Neural crest cell (in vitro differentiated cells): ENCODE results near the gene PLPP1. TPM values are rescaled to one million over a fixed set of nuclear protein-coding genes. Genes with fewer than 3 reads are reported as not detected.
"Not testable (repeated sequence)": the region's sequence is repeated elsewhere in the genome, so short reads cannot be mapped to it uniquely, and the experiment has no call there.

ENCODE experiments used
- DNase-seq: peaks from one replicate; pipeline ENCODE4 v3.0.0; 2021; ENCODE audit warnings: low read depth, mixed read lengths, low spot score
- H3K27ac Mint-ChIP-seq: one replicate; pipeline ENCODE4 v1.8.0; 2021; ENCODE audit warnings: mild to moderate bottlenecking, mixed read lengths; ENCODE audit not compliant: unreplicated experiment
- H3K27me3 Mint-ChIP-seq: 2 replicates; pipeline ENCODE4 v1.8.0; 2021; ENCODE audit warnings: low read depth, mild to moderate bottlenecking, mixed read lengths
- H3K36me3 Mint-ChIP-seq: 2 replicates; pipeline ENCODE4 v1.8.0; 2021; ENCODE audit warnings: low read depth, mild to moderate bottlenecking, mixed read lengths
- H3K4me1 Mint-ChIP-seq: 2 replicates; pipeline ENCODE4 v1.8.0; 2021; ENCODE audit warnings: mixed read lengths
- H3K4me3 Mint-ChIP-seq: one replicate; pipeline ENCODE4 v1.8.0; 2021; ENCODE audit warnings: mild to moderate bottlenecking, mixed read lengths
- H3K9me3 Mint-ChIP-seq: 2 replicates; pipeline ENCODE4 v1.8.0; 2021; ENCODE audit warnings: mixed read lengths
- CTCF ChIP-seq: fragments of 200-600 bp; sonication (generic); conservative IDR thresholded peaks from 2 replicates; pipeline ENCODE4 v1.5.0; 2021; ENCODE audit warnings: antibody characterized with exemption, mild to moderate bottlenecking
- total RNA-seq: library from RNA; stranded (reverse); gene quantifications from 2 replicates; pipeline ENCODE4 v1.2.1, GENCODE V29; 2021

The PLPP1 gene
- total RNA-seq, 1 donor from 2014 or later: 13.2 TPM

DNA sequence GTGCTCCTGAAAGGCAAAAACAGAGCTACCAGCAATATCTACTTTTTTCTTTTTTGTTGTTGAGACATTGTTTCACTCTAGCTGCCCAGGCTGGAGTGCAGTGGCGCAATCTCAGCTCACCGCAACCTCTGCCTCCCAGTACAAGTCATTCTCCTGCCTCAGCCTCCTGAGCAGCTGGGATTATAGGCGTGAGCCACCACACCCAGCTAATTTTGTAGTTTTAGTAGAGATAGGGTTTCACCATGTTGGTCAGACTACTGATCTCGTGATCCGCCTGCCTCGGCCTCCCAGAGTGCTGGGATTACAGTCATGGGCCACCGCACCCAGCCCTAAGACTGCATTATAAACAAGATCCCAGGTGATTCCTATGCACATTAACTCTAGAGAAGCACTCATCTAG lies 17.0 kb downstream of the PLPP1 start:
- H3K27ac Mint-ChIP-seq: no peak overlapping the region
- H3K4me3 Mint-ChIP-seq: no peak overlapping the region
- no peak for TF ChIP-seq CTCF
- peaks cover 6% of the 10 kb centered on the region for H3K4me1 Mint-ChIP-seq
- no peaks in the 10 kb centered on the region for H3K36me3 Mint-ChIP-seq
- H3K9me3 Mint-ChIP-seq: peaks cover 3% of the 10 kb centered on the region
- no peaks in the 10 kb centered on the region for H3K27me3 Mint-ChIP-seq
- no peak for DNase-seq

DNA sequence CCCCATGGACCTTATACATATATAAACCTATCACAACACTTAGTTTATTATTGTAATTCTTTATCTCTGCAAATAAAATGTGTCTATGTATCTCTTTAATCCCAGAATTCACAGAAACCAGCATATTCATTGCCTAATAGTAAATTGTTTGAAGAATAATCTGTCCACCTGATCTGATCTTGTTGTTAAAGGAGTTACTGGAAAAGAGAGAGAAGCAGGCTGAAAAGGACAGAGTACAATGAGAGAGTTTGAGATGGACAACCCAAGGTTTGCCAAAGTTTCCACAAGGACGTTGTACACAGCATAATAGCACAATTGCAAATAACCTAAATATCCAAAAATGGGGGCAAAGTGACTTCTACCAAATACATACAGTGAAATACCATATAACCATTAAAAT lies 23.8 kb downstream of the PLPP1 start:
- Mint-ChIP-seq H3K9me3 (peaks cover 3% of the 10 kb centered on the region), H3K4me1 (no peaks in the 10 kb centered on the region), H3K4me3 (no peak overlapping the region), H3K27me3 (no peaks in the 10 kb centered on the region), H3K36me3 (no peaks in the 10 kb centered on the region), H3K27ac (no peak overlapping the region)
- no peak for TF ChIP-seq CTCF
- DNase-seq: no peak

DNA sequence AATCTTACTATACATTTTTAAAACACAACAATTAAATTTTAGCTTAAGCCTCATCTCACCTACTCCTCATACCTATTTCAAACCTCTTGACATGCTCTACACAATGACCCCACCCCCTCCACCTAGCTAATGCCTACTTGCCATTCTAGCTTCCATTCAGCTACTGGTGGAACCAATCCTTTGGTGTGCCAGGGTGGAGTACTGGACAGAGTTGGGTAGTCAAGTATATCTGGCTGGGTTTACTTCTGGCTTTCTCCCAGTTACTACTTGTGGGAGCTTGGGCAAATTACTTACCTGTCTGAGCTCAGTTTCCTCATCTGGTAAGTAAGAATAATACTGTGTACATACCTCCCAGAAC lies 24.3 kb downstream of the PLPP1 start:
- no peak overlapping the region for H3K27ac Mint-ChIP-seq
- H3K4me1 Mint-ChIP-seq: no peaks in the 10 kb centered on the region
- DNase-seq: no peak
- no peaks in the 10 kb centered on the region for H3K27me3 Mint-ChIP-seq
- H3K4me3 Mint-ChIP-seq: no peak overlapping the region
- no peaks in the 10 kb centered on the region for H3K9me3 Mint-ChIP-seq
- no peak for TF ChIP-seq CTCF
- H3K36me3 Mint-ChIP-seq: no peaks in the 10 kb centered on the region

GRCh38 chr5:55509796-55510522 lies 24.8 kb downstream of the PLPP1 start:
- H3K27me3 Mint-ChIP-seq: no peaks in the 10 kb centered on the region
- H3K36me3 Mint-ChIP-seq: no peaks in the 10 kb centered on the region
- no peak overlapping the region for H3K27ac Mint-ChIP-seq
- no peaks in the 10 kb centered on the region for H3K9me3 Mint-ChIP-seq
- DNase-seq: no peak
- no peaks in the 10 kb centered on the region for H3K4me1 Mint-ChIP-seq
- no peak overlapping the region for H3K4me3 Mint-ChIP-seq
- no peak for TF ChIP-seq CTCF

- Mint-ChIP-seq H3K4me3 (no peak overlapping the region), H3K4me1 (no peaks in the 10 kb centered on the region), H3K27ac (no peak overlapping the region), H3K27me3 (no peaks in the 10 kb centered on the region), H3K36me3 (no peaks in the 10 kb centered on the region), H3K9me3 (no peaks in the 10 kb centered on the region)
- TF ChIP-seq CTCF: no peak
- DNase-seq: no peak
These were observed 25.7 kb downstream of the PLPP1 start for GRCh38 chr5:55509097-55509496.

GRCh38 chr5:55507574-55507973 lies 27.2 kb downstream of the PLPP1 start:
- no peak for DNase-seq
- Mint-ChIP-seq H3K36me3 (no peaks in the 10 kb centered on the region), H3K27ac (no peak overlapping the region), H3K4me3 (no peak overlapping the region), H3K27me3 (no peaks in the 10 kb centered on the region), H3K4me1 (peaks cover 8% of the 10 kb centered on the region), H3K9me3 (no peaks in the 10 kb centered on the region)
- no peak for TF ChIP-seq CTCF

GRCh38 chr5:55505711-55506110 lies 29.1 kb downstream of the PLPP1 start:
- H3K36me3 Mint-ChIP-seq, H3K4me3 Mint-ChIP-seq, H3K27me3 Mint-ChIP-seq, DNase-seq, H3K27ac Mint-ChIP-seq, H3K9me3 Mint-ChIP-seq: not testable (repeated sequence)
- peaks cover 16% of the 10 kb centered on the region for H3K4me1 Mint-ChIP-seq

DNA sequence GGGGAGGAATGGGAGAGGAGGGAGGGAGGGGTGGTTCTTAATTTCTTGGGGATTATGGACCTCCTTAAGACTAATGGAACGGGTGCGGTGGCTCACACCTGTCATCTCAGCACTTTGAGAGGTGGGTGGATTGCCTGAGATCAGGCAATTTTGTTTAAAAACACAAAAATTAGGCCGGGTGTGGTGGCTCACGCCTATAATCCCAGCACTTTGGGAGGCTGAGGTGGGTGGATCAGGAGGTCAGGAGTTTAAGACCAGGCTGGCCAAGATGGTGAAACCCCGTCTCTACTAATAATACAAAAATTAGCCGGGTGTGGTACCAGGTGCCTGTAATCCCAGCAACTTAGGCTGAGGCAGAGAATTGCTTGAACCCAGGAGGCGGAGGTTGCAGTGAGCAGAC lies 30.8 kb downstream of the PLPP1 start:
- H3K4me3 Mint-ChIP-seq, DNase-seq: not testable (repeated sequence)
- peaks cover 24% of the 10 kb centered on the region for H3K4me1 Mint-ChIP-seq

More for the DNA sequence above, 30.8 kb downstream of the PLPP1 start:
- H3K27ac Mint-ChIP-seq, H3K9me3 Mint-ChIP-seq, H3K27me3 Mint-ChIP-seq, H3K36me3 Mint-ChIP-seq: not testable (repeated sequence)
